SK-N-SH treated with all-trans-retinoic acid at 6 μM for 48 hours (cell line): Measurements from ENCODE around the gene MAP3K10.
A peak's percentile ranks its signal among the peaks of the same experiment; 100 is the strongest.

ENCODE experiments used
- ATAC-seq: fragments of 200-7000 bp; cut with Tn5 transposase; 3 replicates; pipeline ENCODE4 v1.9.1; 2020; ENCODE audit warnings: mild to moderate bottlenecking, moderate library complexity
- ARNTL ChIP-seq: fragments of 450-650 bp; formaldehyde crosslinking; IDR thresholded peaks from 2 replicates; pipeline ENCODE4 v1.5.0; 2020; ENCODE audit warnings: low read depth, mild to moderate bottlenecking, moderate library complexity, borderline replicate concordance
- BACH2 ChIP-seq: fragments of 250-450 bp; sonication (Bioruptor Pico); IDR thresholded peaks from 2 replicates; pipeline ENCODE4 v1.9.0; 2021; ENCODE audit warnings: mild to moderate bottlenecking, borderline replicate concordance
- CSDC2 ChIP-seq: fragments of 250-450 bp; sonication (Bioruptor Pico); IDR thresholded peaks from 2 replicates; pipeline ENCODE4 v1.5.0; 2020; ENCODE audit warnings: mild to moderate bottlenecking, moderate library complexity
- CSRNP3 ChIP-seq: fragments of 250-450 bp; sonication (Bioruptor Pico); IDR thresholded peaks from 2 replicates; pipeline ENCODE4 v1.5.1; 2021; ENCODE audit warnings: mild to moderate bottlenecking, moderate library complexity
- ESRRG ChIP-seq: fragments of 250-450 bp; sonication (Bioruptor Pico); IDR thresholded peaks from 2 replicates; pipeline ENCODE4 v1.6.1; 2021; ENCODE audit warnings: mild to moderate bottlenecking
- GLIS3 ChIP-seq: fragments of 250-450 bp; sonication (Bioruptor Pico); IDR thresholded peaks from 2 replicates; pipeline ENCODE4 v1.5.0; 2020; ENCODE audit warnings: mild to moderate bottlenecking, moderate library complexity
- ISL1 ChIP-seq: fragments of 250-450 bp; sonication (Bioruptor Pico); IDR thresholded peaks from 2 replicates; pipeline ENCODE4 v2.1.2; 2022; ENCODE audit warnings: mild to moderate bottlenecking, moderate library complexity
- OSR1 ChIP-seq: fragments of 250-450 bp; sonication (Bioruptor Pico); IDR thresholded peaks from 2 replicates; pipeline ENCODE4 v1.8.0; 2022; ENCODE audit warnings: moderate library complexity, mild to moderate bottlenecking, inconsistent platforms
- PATZ1 ChIP-seq: fragments of 250-450 bp; sonication (Bioruptor Pico); IDR thresholded peaks from 2 replicates; pipeline ENCODE4 v1.8.0; 2020; ENCODE audit warnings: mild to moderate bottlenecking, moderate library complexity, borderline replicate concordance
- PPARA ChIP-seq: fragments of 250-450 bp; sonication (Bioruptor Pico); IDR thresholded peaks from 2 replicates; pipeline ENCODE4 v1.5.0; 2020; ENCODE audit warnings: mild to moderate bottlenecking, borderline replicate concordance
- RARB ChIP-seq: fragments of 250-450 bp; sonication (Bioruptor Pico); IDR thresholded peaks from 2 replicates; pipeline ENCODE4 v1.8.0; 2021; ENCODE audit warnings: mild to moderate bottlenecking, moderate library complexity
- TCF4 ChIP-seq: fragments of 250-450 bp; sonication (Bioruptor Pico); IDR thresholded peaks from 2 replicates; pipeline ENCODE4 v1.8.0; 2021; ENCODE audit warnings: mild to moderate bottlenecking, moderate library complexity, borderline replicate concordance
- TOX ChIP-seq: fragments of 250-450 bp; sonication (Bioruptor Pico); IDR thresholded peaks from 2 replicates; pipeline ENCODE4 v1.8.0; 2021; ENCODE audit warnings: mild to moderate bottlenecking, moderate library complexity, borderline replicate concordance
- ZC3H10 ChIP-seq: fragments of 250-450 bp; sonication (Bioruptor Pico); IDR thresholded peaks from 2 replicates; pipeline ENCODE4 v1.5.1; 2021; ENCODE audit warnings: mild to moderate bottlenecking, moderate library complexity
- ZFP3 ChIP-seq: fragments of 250-450 bp; sonication (Bioruptor Pico); IDR thresholded peaks from 2 replicates; pipeline ENCODE4 v1.5.0; 2020; ENCODE audit warnings: mild to moderate bottlenecking, moderate library complexity
- ZNF565 ChIP-seq: fragments of 450-650 bp; formaldehyde crosslinking; conservative IDR thresholded peaks from 2 replicates; pipeline ENCODE4 v1.5.0; 2020; ENCODE audit warnings: low read depth, mild to moderate bottlenecking, moderate library complexity
- ZNF70 ChIP-seq: fragments of 450-650 bp; formaldehyde crosslinking; IDR thresholded peaks from 2 replicates; pipeline ENCODE4 v1.5.0; 2020; ENCODE audit warnings: mild to moderate bottlenecking, moderate library complexity
- ZNF8 ChIP-seq: fragments of 450-650 bp; formaldehyde crosslinking; IDR thresholded peaks from 2 replicates; pipeline ENCODE4 v1.5.0; 2020; ENCODE audit warnings: mild to moderate bottlenecking, moderate library complexity
- TF ChIP-seq, protein P1 (sequence below): fragments of 250-450 bp; sonication (Bioruptor Pico); IDR thresholded peaks from 2 replicates; pipeline ENCODE4 v1.8.0; 2021; ENCODE audit warnings: low read depth, mild to moderate bottlenecking, moderate library complexity, borderline replicate concordance
- TF ChIP-seq, protein P2 (sequence below): fragments of 250-450 bp; sonication (Bioruptor Pico); IDR thresholded peaks from 2 replicates; pipeline ENCODE4 v1.5.0; 2020; ENCODE audit warnings: mild to moderate bottlenecking, moderate library complexity

MAP3K10 gene

GRCh38 chr19:40190891-40191835 lies at the start of gene MAP3K10:
Gene MAP3K10 (plus strand): TSS chr19:40191426. CDS start chr19:40192032, 606 bp downstream.
- TF ChIP-seq ARNTL (CRISPR knock-in tag) (no peak), ZNF70 (CRISPR knock-in tag) (no peak), ZFP3 (CRISPR knock-in tag) (peak; percentile 73; the same call in 1 of the 2 replicates)
- peak; percentile 91 for ATAC-seq

DNA sequence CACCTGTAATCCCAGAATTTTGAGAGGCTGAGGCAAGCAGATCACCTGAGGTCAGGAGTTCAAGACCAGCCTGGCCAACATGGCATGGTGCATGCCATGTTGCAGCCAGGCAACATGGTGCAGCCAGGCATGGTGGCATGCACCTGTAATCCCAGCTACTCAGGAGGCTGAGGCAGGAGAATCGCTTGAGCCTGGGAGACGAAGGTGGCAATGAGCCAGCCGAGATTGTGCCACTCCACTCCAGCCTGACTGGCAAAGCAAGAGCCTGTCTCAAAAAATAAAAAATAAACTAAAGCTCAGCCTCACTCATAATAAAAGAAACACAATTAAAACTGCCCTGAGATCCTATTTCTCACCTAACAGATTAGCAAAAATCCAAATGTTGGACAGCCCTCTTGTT lies 49.7 kb upstream of the MAP3K10 start:
- no peak for ATAC-seq
- TF ChIP-seq, protein P1, sequence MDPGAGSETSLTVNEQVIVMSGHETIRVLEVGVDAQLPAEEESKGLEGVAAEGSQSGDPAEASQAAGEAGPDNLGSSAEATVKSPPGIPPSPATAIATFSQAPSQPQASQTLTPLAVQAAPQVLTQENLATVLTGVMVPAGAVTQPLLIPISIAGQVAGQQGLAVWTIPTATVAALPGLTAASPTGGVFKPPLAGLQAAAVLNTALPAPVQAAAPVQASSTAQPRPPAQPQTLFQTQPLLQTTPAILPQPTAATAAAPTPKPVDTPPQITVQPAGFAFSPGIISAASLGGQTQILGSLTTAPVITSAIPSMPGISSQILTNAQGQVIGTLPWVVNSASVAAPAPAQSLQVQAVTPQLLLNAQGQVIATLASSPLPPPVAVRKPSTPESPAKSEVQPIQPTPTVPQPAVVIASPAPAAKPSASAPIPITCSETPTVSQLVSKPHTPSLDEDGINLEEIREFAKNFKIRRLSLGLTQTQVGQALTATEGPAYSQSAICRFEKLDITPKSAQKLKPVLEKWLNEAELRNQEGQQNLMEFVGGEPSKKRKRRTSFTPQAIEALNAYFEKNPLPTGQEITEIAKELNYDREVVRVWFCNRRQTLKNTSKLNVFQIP (CRISPR knock-in tag): no peak
- TF ChIP-seq ZNF565 (CRISPR knock-in tag): no peak
- TF ChIP-seq, all 23 proteins: peak for 0

DNA sequence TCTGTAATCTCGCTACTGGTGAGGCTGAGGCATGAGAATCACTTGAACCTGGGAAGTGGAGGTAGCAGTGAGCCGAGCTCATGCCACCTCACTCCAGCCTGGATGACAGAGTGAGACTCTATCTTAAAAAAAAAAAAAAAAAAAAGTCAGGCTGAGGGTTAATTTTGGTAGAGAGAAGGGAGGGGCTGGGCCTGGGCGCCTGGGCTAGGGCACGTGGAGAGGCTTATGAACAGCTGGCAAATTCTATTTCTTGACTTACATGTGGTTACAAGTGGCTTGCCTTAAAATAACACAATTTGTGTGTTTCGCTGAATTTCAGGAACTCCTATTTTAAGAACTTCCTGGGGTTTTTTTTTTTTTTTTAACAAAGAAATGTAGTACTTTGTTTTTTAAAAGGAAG lies 47.6 kb upstream of the MAP3K10 start:
- ATAC-seq: no peak
- TF ChIP-seq TCF4 (CRISPR knock-in tag) (no peak), ZNF70 (CRISPR knock-in tag) (no peak)
- TF ChIP-seq, all 23 proteins: peak for 0

DNA sequence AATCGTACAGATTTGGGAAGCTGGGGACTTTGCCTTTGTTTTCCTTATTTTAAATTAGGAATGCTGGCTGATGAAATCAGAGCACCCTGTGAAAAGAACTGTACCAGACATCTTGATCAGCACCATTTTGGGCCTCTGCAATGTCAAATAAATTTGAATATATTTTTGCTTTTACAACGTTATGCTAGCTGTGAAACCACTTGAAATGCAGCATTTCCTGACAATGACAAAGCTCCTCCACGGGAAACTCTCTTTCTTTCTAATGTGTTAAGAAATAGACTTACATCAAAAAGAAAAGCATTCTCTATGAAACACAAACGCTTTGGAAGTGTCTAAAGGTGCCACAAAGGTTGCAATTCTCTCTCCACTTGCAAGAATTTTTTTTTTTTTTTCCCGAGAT lies 47.1 kb upstream of the MAP3K10 start:
- no peak for ATAC-seq
- TF ChIP-seq CSRNP3 (no peak), ESRRG (CRISPR knock-in tag) (no peak), BACH2 (CRISPR knock-in tag) (no peak), GLIS3 (CRISPR knock-in tag) (no peak), ZNF8 (CRISPR knock-in tag) (no peak), ZC3H10 (CRISPR knock-in tag) (no peak), ZNF565 (CRISPR knock-in tag) (no peak), CSDC2 (CRISPR knock-in tag) (no peak), RARB (CRISPR knock-in tag) (no peak), OSR1 (CRISPR knock-in tag) (no peak), ISL1 (no peak), ARNTL (CRISPR knock-in tag) (no peak), PPARA (no peak), TCF4 (CRISPR knock-in tag) (no peak), PATZ1 (CRISPR knock-in tag) (no peak), TOX (CRISPR knock-in tag) (no peak)
- TF ChIP-seq, protein P2, sequence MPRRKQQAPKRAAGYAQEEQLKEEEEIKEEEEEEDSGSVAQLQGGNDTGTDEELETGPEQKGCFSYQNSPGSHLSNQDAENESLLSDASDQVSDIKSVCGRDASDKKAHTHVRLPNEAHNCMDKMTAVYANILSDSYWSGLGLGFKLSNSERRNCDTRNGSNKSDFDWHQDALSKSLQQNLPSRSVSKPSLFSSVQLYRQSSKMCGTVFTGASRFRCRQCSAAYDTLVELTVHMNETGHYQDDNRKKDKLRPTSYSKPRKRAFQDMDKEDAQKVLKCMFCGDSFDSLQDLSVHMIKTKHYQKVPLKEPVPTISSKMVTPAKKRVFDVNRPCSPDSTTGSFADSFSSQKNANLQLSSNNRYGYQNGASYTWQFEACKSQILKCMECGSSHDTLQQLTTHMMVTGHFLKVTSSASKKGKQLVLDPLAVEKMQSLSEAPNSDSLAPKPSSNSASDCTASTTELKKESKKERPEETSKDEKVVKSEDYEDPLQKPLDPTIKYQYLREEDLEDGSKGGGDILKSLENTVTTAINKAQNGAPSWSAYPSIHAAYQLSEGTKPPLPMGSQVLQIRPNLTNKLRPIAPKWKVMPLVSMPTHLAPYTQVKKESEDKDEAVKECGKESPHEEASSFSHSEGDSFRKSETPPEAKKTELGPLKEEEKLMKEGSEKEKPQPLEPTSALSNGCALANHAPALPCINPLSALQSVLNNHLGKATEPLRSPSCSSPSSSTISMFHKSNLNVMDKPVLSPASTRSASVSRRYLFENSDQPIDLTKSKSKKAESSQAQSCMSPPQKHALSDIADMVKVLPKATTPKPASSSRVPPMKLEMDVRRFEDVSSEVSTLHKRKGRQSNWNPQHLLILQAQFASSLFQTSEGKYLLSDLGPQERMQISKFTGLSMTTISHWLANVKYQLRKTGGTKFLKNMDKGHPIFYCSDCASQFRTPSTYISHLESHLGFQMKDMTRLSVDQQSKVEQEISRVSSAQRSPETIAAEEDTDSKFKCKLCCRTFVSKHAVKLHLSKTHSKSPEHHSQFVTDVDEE (CRISPR knock-in tag): no peak
